Measurements from ENCODE around the gene PNLIPRP2.

Gene PNLIPRP2

DNA sequence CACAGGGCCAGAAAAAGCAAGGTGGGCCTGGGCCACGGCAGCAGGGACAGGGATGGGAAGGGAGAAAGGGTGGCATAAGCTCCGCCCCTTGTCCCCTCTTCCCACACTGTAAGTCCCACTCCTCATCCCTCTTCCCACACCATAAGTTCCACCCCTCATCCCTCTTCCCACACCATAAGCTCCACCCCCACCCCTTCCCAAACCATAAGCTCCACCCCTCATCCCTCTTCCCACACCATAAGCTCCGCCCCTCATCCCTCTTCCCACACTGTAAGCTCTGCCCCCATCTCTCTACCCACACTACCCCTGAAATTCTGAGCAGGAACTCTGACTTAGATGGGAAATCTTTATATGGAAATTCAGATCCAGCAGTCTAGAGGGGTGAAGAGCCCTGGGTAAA lies 65.9 kb downstream of the PNLIPRP2 start:
- no peak for DNase-seq

DNA sequence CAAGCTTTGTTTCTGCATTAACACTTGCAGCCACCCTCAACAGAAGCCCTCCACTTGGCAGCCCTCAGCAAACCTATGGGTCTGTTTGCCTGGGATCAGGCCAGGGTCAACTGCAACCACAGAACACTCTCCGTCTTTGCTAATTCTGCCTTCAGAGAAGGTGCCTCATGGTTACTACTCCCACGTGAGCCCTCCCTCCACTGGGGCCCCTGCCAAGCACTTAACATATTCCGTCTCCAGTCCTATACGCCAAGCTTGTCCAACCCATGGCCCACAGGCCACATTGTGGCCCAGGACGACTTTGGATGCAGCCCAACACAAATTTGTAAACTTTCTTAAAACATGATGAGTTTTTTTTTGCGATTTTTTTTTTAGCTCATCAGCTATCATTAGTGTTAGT lies 66.9 kb downstream of the PNLIPRP2 start:
- no peak for DNase-seq

DNA sequence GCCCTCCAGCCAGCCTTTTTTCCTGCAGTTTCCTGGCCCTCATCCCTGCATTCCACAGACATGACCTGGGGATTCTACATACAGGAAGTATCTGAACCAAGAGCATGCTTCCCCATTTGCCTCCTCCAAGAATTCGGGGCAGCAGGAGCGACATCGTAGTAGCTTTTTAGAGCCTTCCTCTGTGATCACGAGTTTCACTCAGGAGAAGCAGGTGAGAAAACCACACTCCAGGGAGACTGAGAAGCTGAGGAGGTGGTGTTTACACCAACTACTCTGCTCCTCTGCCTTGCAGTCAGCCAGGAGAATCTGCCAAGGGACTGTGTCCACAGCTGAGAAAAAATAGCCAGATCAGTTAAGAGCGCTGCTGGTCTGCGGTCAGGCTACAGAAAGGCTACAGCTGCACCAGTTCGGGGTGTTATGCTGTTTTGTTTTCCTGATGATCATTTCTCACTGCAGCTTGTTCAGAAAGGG lies 67.5 kb downstream of the PNLIPRP2 start:
- DNase-seq = no peak

DNA sequence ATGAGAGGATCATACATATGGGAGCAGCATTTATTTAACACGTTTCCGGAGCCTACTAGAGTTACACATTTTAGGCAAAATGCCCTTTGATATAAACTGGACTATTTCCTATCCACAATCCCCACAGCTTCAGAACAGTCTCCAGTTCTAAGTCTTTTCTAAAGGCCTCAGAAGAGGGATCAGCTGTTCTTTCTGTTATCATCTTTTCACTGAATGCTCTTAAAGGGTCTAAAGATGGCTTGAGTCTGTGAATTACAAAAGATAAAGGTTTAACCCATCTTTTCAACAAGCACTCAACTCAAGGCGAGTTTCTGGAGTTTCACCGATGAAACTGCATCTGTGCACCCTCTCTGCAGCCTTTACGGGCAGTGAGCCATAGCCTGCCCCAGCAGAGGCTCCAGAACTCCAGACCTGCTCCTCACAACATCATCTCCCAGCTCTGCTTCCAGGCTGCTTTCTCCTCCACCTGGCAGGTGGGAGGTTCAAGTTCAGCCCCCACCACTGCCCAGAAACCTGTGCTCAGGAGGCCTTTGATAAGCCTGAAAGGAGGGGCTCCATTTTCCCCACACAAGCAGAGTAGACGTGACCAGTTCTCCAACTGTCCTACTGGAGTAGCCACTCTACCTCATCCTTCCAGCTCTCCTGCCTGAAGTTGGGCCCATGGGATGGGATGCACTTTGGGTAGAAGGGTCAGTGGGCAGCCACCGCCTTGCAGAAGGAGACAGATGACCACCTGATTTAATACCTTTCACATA lies 68.2 kb downstream of the PNLIPRP2 start:
- DNase-seq = no peak

DNA sequence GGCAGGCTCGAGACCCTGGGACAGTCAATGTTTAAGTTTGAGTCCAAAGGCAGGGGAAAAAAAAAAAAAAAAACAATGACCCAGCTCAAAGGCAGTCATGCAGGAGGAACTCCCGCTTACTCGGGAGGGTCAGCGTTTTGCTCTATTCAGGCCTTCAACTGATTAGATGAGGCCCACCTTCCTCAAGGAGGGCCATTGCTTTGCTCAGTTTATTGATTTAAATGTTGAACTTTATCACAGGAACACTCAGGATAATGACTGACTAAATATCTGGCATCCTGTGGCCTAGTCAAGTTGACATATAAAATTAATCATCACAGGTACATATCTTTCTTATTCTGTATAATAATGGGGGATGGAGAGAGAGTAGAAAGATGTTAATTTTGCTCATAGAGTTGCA lies 69.0 kb downstream of the PNLIPRP2 start:
- no peak for DNase-seq

DNA sequence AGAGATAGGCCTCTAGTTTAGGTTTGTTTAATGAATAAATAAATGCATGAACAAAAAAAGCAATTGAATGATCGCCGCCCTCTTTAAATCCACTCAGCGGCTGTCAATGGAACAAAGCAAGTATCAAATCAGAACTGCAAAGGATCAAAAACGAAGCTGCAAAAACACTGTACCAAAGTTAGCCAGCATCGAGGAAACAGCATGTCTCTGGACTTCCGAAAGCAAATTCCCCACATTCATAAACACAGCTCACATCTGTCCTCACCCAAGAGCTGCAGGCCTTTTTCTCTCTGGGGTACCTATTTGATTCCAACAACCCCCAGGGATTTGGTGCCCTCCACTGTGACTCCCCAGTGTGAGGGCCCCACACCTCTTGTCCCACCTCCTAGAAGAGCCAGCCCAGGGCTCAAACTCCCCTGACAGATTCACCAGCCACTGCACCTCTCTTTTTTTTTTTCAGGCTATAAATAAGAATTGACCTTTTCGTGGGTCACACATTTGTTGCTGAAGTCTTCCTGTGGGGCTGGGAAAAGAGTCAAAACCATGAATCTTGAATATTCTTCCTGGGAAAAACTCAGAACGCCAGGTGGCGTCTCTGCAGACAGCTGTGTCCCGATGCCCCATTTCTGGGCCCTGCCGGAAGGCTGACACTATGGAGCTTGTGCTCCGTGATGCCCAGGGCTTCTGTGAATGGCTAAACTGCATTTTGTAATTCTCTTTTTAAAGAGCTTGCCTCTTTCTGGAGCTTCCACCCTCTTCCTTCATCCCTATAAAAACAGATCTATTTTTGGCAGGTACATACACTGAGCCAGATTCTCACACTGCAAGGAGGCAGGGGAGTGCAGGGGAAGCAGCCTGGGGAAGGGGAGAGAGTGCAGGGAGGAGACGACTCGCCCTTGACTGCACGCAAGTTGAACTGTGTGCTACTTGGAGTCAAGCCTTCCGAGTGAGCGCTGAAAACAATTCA lies 69.9 kb downstream of the PNLIPRP2 start:
- no peak for DNase-seq

DNA sequence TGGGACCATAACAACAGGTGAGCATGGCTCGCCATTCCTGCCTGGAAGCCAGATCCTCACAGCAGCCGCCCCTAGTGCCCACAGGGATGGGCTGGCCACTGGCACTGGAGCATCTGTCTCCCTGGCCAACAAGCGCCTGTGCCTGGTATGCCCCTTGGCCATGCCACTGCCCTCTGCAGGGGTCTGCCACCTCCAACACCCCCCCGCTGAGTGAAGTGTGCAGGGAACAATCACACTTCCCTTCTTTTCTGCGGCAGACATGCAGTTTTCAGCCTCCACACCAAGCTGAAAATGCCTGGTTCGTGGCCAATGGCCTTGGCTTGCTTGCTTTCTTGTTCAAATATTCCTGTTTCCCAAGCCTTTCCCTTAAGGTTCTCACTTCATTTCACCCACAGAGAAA lies 70.9 kb downstream of the PNLIPRP2 start:
- no peak for DNase-seq

DNA sequence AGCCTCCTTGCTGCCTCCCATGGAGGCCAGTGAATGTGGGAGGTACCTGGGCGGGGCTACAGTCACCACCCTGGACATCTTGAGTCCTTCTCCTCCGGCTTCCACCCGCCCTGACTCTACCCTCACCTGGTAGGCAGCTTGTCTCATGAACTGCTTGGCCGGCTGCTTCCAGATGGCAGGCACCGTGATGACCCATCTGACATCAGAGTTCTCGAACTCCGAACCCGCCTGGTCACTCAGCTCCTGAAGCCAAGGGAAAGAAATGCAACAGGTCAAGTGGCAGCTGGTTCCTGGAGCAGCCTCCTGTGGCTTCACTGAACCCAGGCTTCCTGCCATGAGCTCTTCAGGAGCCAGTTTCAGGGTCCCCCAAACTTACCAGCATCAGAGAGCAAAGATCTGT lies 71.5 kb downstream of the PNLIPRP2 start:
- DNase-seq = no peak

DNA sequence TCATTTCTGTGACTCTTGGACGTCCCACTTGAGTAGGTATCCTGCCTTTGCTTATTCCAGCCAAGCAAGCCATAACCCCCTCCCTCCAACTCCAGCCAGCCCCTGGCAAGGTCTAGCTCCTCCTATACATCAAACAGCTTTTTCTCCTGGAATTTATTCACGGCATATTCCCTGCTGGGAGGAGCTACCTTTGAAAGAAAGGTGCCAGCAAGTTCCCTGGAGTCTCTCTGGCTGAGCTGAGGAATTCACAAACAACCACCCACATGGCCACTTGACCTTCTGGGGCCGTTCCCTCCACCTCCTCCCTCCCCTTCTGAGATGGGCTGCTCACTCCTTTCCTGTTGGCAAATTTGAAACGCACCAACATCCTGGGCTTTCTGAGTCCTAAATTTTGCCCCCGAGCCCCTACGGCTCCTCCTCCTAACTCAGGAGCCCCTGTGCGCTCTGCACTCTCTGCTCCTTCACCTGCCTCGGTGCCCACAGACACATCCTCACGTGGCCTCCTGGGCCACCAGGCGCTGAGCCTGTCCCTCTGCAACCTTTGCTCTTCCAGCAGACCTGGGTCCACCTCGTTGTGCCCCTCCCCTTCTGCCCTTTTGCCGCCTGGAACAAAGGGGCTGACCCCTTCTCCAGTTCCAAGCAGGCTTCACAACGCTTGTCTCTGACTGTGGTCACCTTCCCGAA lies 73.6 kb downstream of the PNLIPRP2 start:
- DNase-seq = no peak

Measured in activated naive CD4-positive, alpha-beta T cell treated with Interleukin-2 at 50 U/mL for 16 hours (primary cell).